Skin epidermis (tissue), 12 donors: ENCODE results near the gene PAK4.
A peak's percentile ranks its signal among the peaks of the same experiment; 100 is the strongest.

Source experiments
- H3K27ac ChIP-seq, 21 experiments: fragments of 200-600 bp; sonication (generic) in 11 of 21; one replicate each; pipeline ENCODE4 v1.5.0; 2020; ENCODE audit warnings: mild to moderate bottlenecking in 3 of 21, inconsistent platforms in 2 of 21, moderate library complexity in 2 of 21
- H3K4me3 ChIP-seq, 7 experiments: fragments of 200-600 bp; sonication (generic) in 2 of 7; one replicate each; pipeline ENCODE4 v1.5.0; 2020; ENCODE audit warnings: inconsistent platforms in 2 of 7, mild to moderate bottlenecking in 2 of 7, moderate library complexity in 1 of 7

PAK4 gene

DNA sequence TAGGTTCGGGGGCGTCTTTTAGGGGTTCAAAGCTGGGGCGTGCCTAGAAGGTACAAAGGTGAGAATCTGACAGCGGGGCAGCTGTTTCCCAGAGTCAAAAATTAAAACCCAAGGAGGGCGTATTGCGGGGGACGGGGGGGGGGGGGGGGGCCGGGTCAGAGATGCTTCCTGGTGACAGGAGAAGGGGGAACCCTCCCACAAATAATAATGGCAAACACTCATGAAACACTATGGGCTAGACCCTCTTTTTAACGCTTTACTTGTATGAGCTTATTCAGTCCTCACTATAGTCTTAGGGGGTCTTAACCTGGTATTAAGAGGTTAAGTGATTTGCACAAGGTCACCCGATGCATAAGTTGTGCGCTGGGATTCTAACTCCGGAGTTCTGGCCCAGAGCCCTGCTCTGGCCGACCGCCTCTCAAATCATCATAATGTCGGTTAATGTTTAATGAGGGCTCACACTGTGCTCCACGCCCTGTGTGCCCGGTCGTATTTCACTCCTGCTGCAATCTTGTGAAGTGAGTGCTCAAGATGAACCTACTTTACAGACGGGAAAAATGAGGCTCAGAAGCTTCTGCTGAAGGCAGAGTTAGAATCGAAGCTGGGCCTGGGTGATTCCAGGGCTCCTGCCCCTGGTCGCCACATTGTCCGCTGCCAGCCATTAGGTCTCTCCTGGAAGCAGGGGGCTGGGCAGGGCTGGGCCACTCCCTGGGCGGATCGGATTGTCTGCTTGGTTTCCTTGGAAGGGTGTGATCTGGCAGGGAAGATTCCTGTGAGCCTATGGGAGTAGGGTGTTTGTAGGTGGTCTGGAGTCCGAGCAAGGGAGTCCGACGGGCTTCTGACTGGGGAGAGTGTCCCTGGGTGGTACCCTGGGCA, 964 bp downstream of the PAK4 start:
- Histone ChIP-seq H3K27ac (peak overlapping the region; percentile 62 to 92 (median 86)), H3K4me3 (peak overlapping the region; percentile 64 to 96 (median 74))

DNA sequence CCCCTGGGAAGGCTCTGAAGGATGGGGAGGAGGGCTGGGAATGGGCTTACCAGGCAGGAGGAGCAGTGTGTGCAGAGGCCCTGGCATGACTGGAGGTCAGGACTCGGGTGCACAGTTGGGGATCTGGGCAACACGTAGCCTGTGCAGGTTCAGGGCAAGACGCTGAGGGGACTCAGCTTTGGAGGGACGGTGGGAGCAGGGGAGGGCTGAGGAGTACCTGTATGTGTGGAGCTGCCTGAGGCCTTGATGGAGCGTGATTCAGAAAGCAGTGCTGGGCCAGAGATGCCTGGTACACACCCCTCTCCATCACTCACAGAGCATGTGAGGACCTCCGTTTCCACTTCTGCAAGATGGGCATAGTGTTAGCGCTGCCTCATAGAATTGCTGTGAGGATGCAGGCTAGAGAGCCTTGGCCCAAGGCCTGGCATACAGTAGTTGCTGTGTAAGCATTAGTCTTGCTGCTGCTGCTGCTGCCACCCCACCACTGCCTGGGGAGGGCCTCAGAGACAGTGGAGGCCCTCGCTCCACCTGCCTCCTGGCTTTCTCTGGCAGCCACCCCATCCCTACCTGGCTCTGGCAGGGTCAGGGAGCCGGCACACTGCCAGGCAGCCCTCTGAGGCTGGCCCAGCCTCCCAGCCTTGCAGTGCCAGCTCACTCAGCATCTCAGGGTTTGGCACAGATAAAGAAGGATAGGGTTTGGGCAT, 2.4 kb downstream of the PAK4 start:
- no peak overlapping the region for H3K4me3 ChIP-seq

DNA sequence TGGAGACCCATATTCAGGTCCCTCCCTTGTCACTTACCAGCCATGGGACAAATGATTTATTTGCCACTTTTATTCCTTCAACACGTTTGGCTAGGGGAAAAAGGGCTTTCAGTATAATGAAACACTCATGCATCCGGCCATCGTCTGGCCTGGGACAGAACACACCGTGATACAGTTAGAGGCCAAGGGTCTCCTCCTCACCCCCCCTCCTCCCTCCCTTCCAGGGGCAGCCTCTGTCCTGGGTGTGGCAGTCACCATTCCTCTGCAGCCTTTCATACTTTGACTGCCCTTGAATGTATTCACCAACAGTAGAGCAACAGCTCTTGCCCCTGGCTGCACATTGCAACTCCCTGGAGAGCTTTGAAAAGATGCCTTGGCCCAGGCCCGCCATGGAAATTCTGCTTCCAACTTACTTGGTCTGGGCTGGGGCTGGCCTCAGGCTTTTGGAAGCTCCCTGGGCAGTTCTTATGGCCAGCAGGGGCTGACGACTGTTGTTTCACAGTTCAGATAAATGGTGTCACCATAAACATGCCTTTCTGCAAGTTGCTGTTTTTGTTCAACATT, 3.0 kb downstream of the PAK4 start:
- Histone ChIP-seq H3K4me3 (no peak overlapping the region), H3K27ac (peak overlapping the region in 4 of 21 experiments; percentile 1 to 87 (median 50))

More for the DNA sequence above, 2.4 kb downstream of the PAK4 start:
- peak overlapping the region in 7 of 21 experiments; percentile 86 to 92 (median 88) for H3K27ac ChIP-seq

GRCh38 chr19:39129116-39129515, 3.5 kb downstream of the PAK4 start:
- Histone ChIP-seq H3K4me3 (no peak overlapping the region), H3K27ac (peak overlapping the region in 3 of 21 experiments; percentile 1 to 68 (median 14))

GRCh38 chr19:39130337-39131254, 5.0 kb downstream of the PAK4 start:
- H3K4me3 ChIP-seq = no peak overlapping the region
- peak overlapping the region in 10 of 21 experiments; percentile 3 to 68 (median 48) for H3K27ac ChIP-seq

DNA sequence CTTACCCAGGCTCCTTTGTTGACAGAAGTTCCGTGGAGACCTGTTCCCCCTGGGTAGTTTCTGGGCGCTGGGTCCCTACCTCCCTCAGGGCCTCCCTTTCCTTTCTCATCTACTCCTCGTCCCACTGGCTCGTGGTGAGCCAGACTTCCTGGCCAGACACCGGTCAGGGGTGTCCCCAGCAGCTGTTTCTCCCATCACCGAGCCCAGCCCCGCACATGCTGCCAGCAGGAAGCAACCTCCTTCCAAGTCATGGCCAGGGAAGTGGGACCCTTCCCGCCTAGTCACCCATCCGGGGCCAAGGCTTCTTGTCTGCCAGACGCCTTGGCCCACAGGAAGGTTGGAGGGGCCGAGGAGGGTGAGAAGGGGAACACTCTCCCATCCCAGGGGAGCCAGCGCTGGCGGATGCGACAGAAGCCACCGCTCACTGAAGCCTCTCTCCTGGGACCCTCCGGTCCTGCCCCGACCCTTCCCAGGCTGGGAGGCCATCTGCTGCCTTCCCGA, 5.7 kb downstream of the PAK4 start:
- Histone ChIP-seq H3K27ac (peak overlapping the region in 10 of 21 experiments; percentile 0 to 68 (median 48)), H3K4me3 (no peak overlapping the region)

GRCh38 chr19:39132344-39132969, 6.9 kb downstream of the PAK4 start:
- Histone ChIP-seq H3K27ac (peak overlapping the region in 2 of 21 experiments; percentile 66 to 68), H3K4me3 (no peak overlapping the region)

DNA sequence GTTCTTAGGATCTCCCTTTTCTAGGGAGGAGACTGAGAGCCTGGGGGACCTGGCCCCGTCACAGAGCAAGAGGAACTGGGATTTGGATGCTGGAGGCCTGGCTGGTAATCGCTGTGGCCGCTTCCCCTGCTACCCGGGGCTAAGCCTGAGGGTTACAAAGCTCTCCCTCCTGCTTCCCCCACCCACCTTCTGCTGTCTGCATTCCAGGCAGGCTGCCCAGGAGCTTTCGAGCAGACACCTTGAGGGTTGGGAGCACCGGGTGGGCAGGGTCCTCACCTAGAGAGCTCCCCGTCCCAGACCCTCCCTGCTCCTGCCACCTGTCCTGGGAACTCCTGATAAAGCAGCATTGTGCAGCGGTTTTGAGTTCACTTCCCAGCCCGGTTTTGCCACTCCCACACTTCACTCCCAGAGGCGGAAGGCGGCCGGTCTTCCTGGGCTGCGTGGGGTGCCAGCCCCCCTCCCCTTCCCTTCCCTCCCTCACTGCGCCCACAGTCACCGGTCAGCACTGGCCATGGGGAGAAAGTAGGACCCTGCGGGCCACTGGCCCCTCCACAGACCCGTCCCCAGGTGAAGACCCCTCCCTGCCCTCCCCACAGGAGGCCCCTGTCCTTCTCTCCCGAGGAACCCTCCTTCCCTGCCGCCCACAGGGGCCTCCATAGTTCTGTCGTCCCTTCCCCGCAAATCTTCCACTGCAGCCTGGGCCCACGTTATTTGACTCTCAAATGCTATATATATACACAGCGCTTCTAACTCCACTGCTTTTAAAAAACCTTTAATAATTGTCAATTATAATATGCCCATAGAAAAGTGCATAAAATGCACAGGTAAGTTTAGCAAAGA, 8.1 kb downstream of the PAK4 start:
- no peak overlapping the region for H3K4me3 ChIP-seq
- H3K27ac ChIP-seq = peak overlapping the region in 5 of 21 experiments; percentile 27 to 57 (median 44)

DNA sequence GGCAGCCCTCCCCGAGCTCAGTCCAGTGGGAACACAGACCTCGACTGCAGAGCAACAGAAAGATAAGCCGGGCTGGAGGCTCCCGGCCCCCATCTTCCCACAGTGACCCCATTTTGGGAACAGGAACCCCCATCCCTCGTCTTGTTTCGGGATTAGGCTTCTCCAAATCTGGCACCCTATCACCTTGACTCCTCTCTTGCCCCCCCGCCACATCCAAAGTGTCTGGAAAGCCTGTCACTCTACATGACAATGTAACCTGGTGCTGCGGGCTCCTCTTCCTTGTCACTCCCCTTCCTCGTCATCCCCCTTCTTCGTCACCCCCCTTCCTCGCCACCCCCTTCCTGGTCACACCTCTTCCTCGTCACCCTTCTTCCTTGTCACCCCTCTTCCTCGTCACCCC, 10.1 kb downstream of the PAK4 start:
- Histone ChIP-seq H3K4me3 (no peak overlapping the region), H3K27ac (no peak overlapping the region)

GRCh38 chr19:39136225-39136940, 10.8 kb downstream of the PAK4 start:
- H3K4me3 ChIP-seq = no peak overlapping the region
- H3K27ac ChIP-seq = peak overlapping the region in 4 of 21 experiments; percentile 5 to 65 (median 35)

- Histone ChIP-seq H3K27ac (peak overlapping the region in 2 of 21 experiments; percentile 33 to 53), H3K4me3 (no peak overlapping the region)
These were observed 11.5 kb downstream of the PAK4 start for GRCh38 chr19:39137131-39137530.

GRCh38 chr19:39138221-39139211, 12.9 kb downstream of the PAK4 start:
- Histone ChIP-seq H3K27ac (peak overlapping the region in 1 of 21 experiments; percentile 8), H3K4me3 (no peak overlapping the region)

DNA sequence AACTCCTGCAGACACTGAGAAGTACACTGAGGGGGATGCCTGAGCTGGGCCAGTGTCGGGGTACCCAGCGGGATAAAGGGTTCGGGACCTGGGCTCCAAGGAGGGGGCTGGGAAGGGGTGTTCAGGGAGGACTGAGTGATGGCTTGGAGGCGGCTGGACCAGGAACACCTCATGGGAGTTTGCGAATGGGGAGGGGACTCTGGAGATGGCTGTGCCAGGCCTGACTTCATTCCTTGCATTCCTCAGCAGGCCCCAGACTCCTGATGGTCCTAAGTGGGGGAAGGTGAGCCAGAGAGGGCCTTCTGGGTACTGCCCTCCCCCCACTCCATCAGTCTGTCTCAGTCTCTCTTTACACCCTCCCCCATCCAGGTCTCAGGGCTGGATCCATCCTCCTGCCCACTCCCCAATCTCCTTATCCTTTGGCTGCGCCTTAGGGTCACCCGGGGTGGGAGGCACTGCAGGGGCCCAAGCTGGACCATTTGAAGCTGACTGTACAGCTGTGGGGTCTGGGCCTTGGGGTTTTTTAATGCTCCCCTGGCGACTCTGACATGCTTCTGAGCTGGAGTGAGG, 13.8 kb downstream of the PAK4 start:
- Histone ChIP-seq H3K4me3 (no peak overlapping the region), H3K27ac (peak overlapping the region in 1 of 21 experiments; percentile 5)

GRCh38 chr19:39139971-39140453, 14.4 kb downstream of the PAK4 start:
- no peak overlapping the region for H3K4me3 ChIP-seq
- H3K27ac ChIP-seq = no peak overlapping the region

DNA sequence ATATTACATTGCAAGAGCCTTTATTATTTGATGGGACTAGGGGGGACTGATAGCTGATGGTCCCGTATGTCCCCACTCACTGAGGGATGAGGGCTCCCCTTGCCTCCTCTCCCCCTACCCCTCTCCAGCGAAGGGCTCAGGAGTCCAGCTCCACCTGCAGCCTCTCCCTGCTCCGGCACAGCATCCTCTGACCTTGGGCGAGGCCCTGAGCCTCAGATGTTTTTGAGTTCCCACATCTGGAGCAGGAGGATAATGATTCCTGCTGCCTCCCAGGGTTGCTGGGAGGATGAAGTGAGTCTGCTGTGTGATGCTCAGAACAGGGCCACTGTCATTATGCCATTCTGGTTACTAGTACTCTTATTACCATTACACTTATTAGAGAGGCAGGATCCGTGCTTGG, 15.0 kb downstream of the PAK4 start:
- H3K4me3 ChIP-seq = no peak overlapping the region
- H3K27ac ChIP-seq = no peak overlapping the region
